ENCODE results near the gene VWF. TPM values are rescaled to one million over a fixed set of nuclear protein-coding genes. Genes with fewer than 3 reads are reported as not detected.

VWF gene
- total and polyA plus RNA-seq, 2 of the 4 experiments (the other 2 are of a cell fraction): under 0.01 to 0.09 TPM

GRCh38 chr12:5914387-5915149 is 209.9 kb downstream of the VWF start:
- ATAC-seq (ENCODE audit: low read depth) (no peak), DNase-seq (no peak)
- Histone ChIP-seq H3K9me1 (ENCODE audit: insufficient read depth, low read length) (no peaks in the 10 kb centered on the region), H4K8ac (ENCODE audit: low read depth in 2 of 2, low read length in 2 of 2) (no peak overlapping the region), H3K14ac (replicated peaks; ENCODE audit: low read depth, low read length) (no peak overlapping the region), H3K36me3 (ENCODE audit: control insufficient read depth, insufficient read depth, low read length) (no peaks in the 10 kb centered on the region), H3K9ac (ENCODE audit: low read depth, low read length) (no peak overlapping the region), H3K79me1 (ENCODE audit: low read depth in 1 of 2, low read length in 2 of 2) (no peaks in the 10 kb centered on the region), H2AK9ac (replicated peaks; ENCODE audit: low read depth, low read length, poor library complexity) (no peak overlapping the region), H3K27ac (ENCODE audit: insufficient read depth, low read length) (no peak overlapping the region), H4K5ac (ENCODE audit: low read depth, low read length) (no peak overlapping the region), H3K4me1 (ENCODE audit: control insufficient read depth, insufficient read depth, low read length) (no peaks in the 10 kb centered on the region), H2AK5ac (ENCODE audit: low read depth, low read length) (no peak overlapping the region), H4K20me1 (ENCODE audit: insufficient read depth, low read length) (no peaks in the 10 kb centered on the region), H3K27me3 (ENCODE audit: control insufficient read depth, insufficient read depth, low read length) (peaks cover 24% of the 10 kb centered on the region), H2BK120ac (ENCODE audit: low read depth, low read length) (no peak overlapping the region), H2BK20ac (ENCODE audit: low read depth, low read length) (no peak overlapping the region), H2AFZ (replicated peaks; ENCODE audit: low read length, poor library complexity) (no peak overlapping the region), H2BK15ac (ENCODE audit: low read depth, low read length) (no peak overlapping the region), H3K9me3 (ENCODE audit: control insufficient read depth, insufficient read depth, low read length) (no peaks in the 10 kb centered on the region), H3K18ac (ENCODE audit: low read depth, low read length) (no peak overlapping the region), H3K23ac (ENCODE audit: low read depth, low read length) (no peak overlapping the region), H4K91ac (ENCODE audit: insufficient read depth, low read depth, low read length) (no peak overlapping the region), H3K4ac (ENCODE audit: low read depth, low read length) (no peak overlapping the region), H3K56ac (ENCODE audit: extremely low read depth, insufficient read depth, low read length) (no peak overlapping the region), H2BK5ac (ENCODE audit: low read depth, low read length, poor library complexity, severe bottlenecking) (no peak overlapping the region), H3K4me2 (ENCODE audit: low read depth, low read length) (no peak overlapping the region), H3K4me3 (ENCODE audit: insufficient read depth, low read depth, low read length) (no peak overlapping the region)
- CTCF ChIA-PET: no interaction called here
- dilution Hi-C loops (cut with HindIII; ENCODE audit: low sequenced_read_pairs, unreplicated experiment) (no loop called here), intact Hi-C loops (cut with micrococcal nuclease) (no loop called here), in situ Hi-C loops (cut with MboI; ENCODE audit: low sequenced_read_pairs) (no loop called here)
- TF ChIP-seq USF2 (IDR thresholded peaks at IDR 0.05; ENCODE audit: low read depth, low read length): no peak
- no peak for TF ChIP-seq CHD1 (IDR thresholded peaks at IDR 0.05; ENCODE audit: low read depth, low read length)
- BruUV-seq (replicated peaks): no TSS peak
- POLR2A ChIA-PET (ENCODE audit: unreplicated experiment): no interaction called here
- 56% methylated on average over 8 of the region's 11 CpGs; no CpG with 5 or more reads in 1 of the 2 experiments for WGBS, 2 experiments (ENCODE audit: extremely low coverage in 2 of 2, insufficient read length in 1 of 2)

Measured in IMR-90 (cell line).